Panc1 (cell line): ENCODE results near the gene CLECL1. TPM values are rescaled to one million over a fixed set of nuclear protein-coding genes. Genes with fewer than 3 reads are reported as not detected.

Experiments used
- ATAC-seq: fragments of 200-7000 bp; cut with Tn5 transposase; 2 replicates; pipeline ENCODE4 v1.9.1; 2020; ENCODE audit warnings: mild to moderate bottlenecking, moderate library complexity
- BruUV-seq: library from RNA; stranded (reverse); fragments of 400-500 nt; replicated peaks from 2 replicates; lab custom pipeline; 2021; lab: Mats Ljungman, UMichigan
- CTCF ChIA-PET: fragments of 300-600 bp; sonication (Branson Sonifier 250); formaldehyde crosslinking; loops from one replicate; lab custom pipeline; 2022; ENCODE audit warnings: antibody characterized with exemption; lab: Charles Lee
- POLR2A ChIA-PET: fragments of 300-600 bp; sonication (Branson Sonifier 250); formaldehyde crosslinking; loops from one replicate; lab custom pipeline; 2022; ENCODE audit warnings: antibody characterized with exemption; lab: Charles Lee
- DNase-seq: peaks from one replicate; pipeline ENCODE4 v3.0.0-alpha.2; 2010; ENCODE audit warnings: low read depth, low spot score
- H3K27ac ChIP-seq: 2 replicates; pipeline ENCODE4 v1.5.1; 2011; ENCODE audit warnings: mild to moderate bottlenecking, low read length, inconsistent platforms
- H3K27me3 ChIP-seq: fragments of 200-500 bp; sonication (Bioruptor generic); 2 replicates; pipeline ENCODE4 v1.6.0; 2014; ENCODE audit warnings: low read length, inconsistent platforms; ENCODE audit not compliant: control insufficient read depth, insufficient read depth
- H3K36me3 ChIP-seq: fragments of 200-500 bp; sonication (Bioruptor generic); 2 replicates; pipeline ENCODE4 v1.5.1; 2014; ENCODE audit warnings: inconsistent platforms, mild to moderate bottlenecking, low read length, moderate library complexity; ENCODE audit not compliant: control insufficient read depth, insufficient read depth
- H3K4me1 ChIP-seq: 2 replicates; pipeline ENCODE4 v1.5.1; 2011; ENCODE audit warnings: inconsistent platforms, mild to moderate bottlenecking, low read length, moderate library complexity; ENCODE audit not compliant: control insufficient read depth, insufficient read depth
- H3K4me3 ChIP-seq, 2 experiments: 2 replicates each; pipeline ENCODE4 v1.5.1; 2011 to 2012; ENCODE audit warnings: low read depth in 2 of 2, low read length in 2 of 2, mild to moderate bottlenecking in 2 of 2, inconsistent platforms in 1 of 2, moderate library complexity in 1 of 2
- H3K9me3 ChIP-seq: fragments of 200-500 bp; sonication (Bioruptor generic); 2 replicates; pipeline ENCODE4 v1.5.1; 2014; ENCODE audit warnings: low read depth, mild to moderate bottlenecking, inconsistent platforms, low read length, moderate library complexity; ENCODE audit not compliant: control insufficient read depth, insufficient read depth
- CTCF ChIP-seq: fragments of 450-650 bp; IDR thresholded peaks from 2 replicates; pipeline ENCODE4 v1.5.1; 2017; ENCODE audit warnings: mild to moderate bottlenecking
- POLR2AphosphoS5 ChIP-seq: IDR thresholded peaks from 2 replicates; pipeline ENCODE4 v1.6.1; 2012; ENCODE audit warnings: mild to moderate bottlenecking, low read depth, low read length, moderate library complexity
- REST ChIP-seq, 2 experiments: IDR thresholded peaks; 2 replicates each; pipeline ENCODE4 v1.6.1; 2011 to 2012; ENCODE audit warnings: low read depth in 2 of 2, control low read depth in 1 of 2, low read length in 1 of 2, mild to moderate bottlenecking in 1 of 2, moderate library complexity in 1 of 2; ENCODE audit not compliant: insufficient read depth in 1 of 2
- SIN3A ChIP-seq: IDR thresholded peaks from 2 replicates; pipeline ENCODE4 v1.6.1; 2012; ENCODE audit warnings: low read depth, mild to moderate bottlenecking, low read length, moderate library complexity, borderline replicate concordance; ENCODE audit not compliant: insufficient read depth
- TCF7L2 ChIP-seq: IDR thresholded peaks from 2 replicates; pipeline ENCODE4 v1.6.1; 2011; ENCODE audit warnings: mild to moderate bottlenecking, low read depth, low read length, inconsistent platforms
- in situ Hi-C: cut with HindIII; loops from 2 replicates; pipeline ENCODE4 v1.10.0; 2016; ENCODE audit warnings: low sequenced_read_pairs, low pct_unique_long_range_greater_than_20kb
- intact Hi-C: fragments of 100-400 bp; cut with micrococcal nuclease; formaldehyde crosslinking; loops from one replicate; pipeline ENCODE4 v1.10.0; 2022; ENCODE audit not compliant: unreplicated experiment
- total RNA-seq: library from RNA; stranded (reverse); gene quantifications from one replicate; pipeline ENCODE4 v1.2.1, GENCODE V29; 2021; ENCODE audit not compliant: unreplicated experiment

The CLECL1 gene
- total RNA-seq, 1 experiment from 2014 or later: not detected

- no peak overlapping the region for H3K4me3 ChIP-seq
- DNase-seq (no peak), ATAC-seq (no peak)
- CTCF ChIA-PET: no interaction called here
- intact Hi-C loops (no loop called here), in situ Hi-C loops (no loop called here)
- no peaks in the 10 kb centered on the region for H3K36me3 ChIP-seq
- H3K27me3 ChIP-seq: no peaks in the 10 kb centered on the region
- no peaks in the 10 kb centered on the region for H3K9me3 ChIP-seq
- H3K27ac ChIP-seq: no peak overlapping the region
- POLR2A ChIA-PET: no interaction called here
- TF ChIP-seq SIN3A: no peak
- H3K4me1 ChIP-seq: peaks cover 2% of the 10 kb centered on the region; the same call in 1 of the 2 replicates
- no TSS peak for BruUV-seq
Measured at GRCh38 chr12:9725213-9725870, 7.6 kb downstream of the CLECL1 start.

- in situ Hi-C loops: no loop called here
- no peak for DNase-seq
Measured at GRCh38 chr12:9724023-9724422, 8.9 kb downstream of the CLECL1 start.

GRCh38 chr12:9721394-9722092, 11.4 kb downstream of the CLECL1 start:
- in situ Hi-C loops: no loop called here
- no peak for TF ChIP-seq SIN3A
- TF ChIP-seq CTCF: no peak
- TF ChIP-seq REST (IDR thresholded peaks at IDR 0.05; ENCODE audit: insufficient read depth in 1 of 2, low read depth in 2 of 2, low read length in 1 of 2): no peak
- no peak for TF ChIP-seq TCF7L2
- TF ChIP-seq POLR2AphosphoS5: no peak
- Histone ChIP-seq H3K27ac (no peak overlapping the region), H3K36me3 (no peaks in the 10 kb centered on the region), H3K9me3 (no peaks in the 10 kb centered on the region), H3K4me3 (no peak overlapping the region), H3K27me3 (no peaks in the 10 kb centered on the region), H3K4me1 (peaks cover 2% of the 10 kb centered on the region; the same call in 1 of the 2 replicates)
- ATAC-seq: 0 out of 2 replicates have a peak, but pooled peaks have one; percentile 53
- intact Hi-C loops: no loop called here
- ChIA-PET POLR2A (no interaction called here), CTCF (no interaction called here)
- no TSS peak for BruUV-seq
- DNase-seq: peak; percentile 56

More at GRCh38 chr12:9724023-9724422, 8.9 kb downstream of the CLECL1 start:
- H3K9me3 ChIP-seq: no peaks in the 10 kb centered on the region
- no peaks in the 10 kb centered on the region for H3K36me3 ChIP-seq
- ChIA-PET CTCF (no interaction called here), POLR2A (no interaction called here)
- no peak for ATAC-seq
- BruUV-seq: no TSS peak
- intact Hi-C loops: no loop called here
- H3K4me1 ChIP-seq: peaks cover 2% of the 10 kb centered on the region; the same call in 1 of the 2 replicates
- no peak overlapping the region for H3K4me3 ChIP-seq
- H3K27ac ChIP-seq: no peak overlapping the region
- no peak for TF ChIP-seq CTCF
- TF ChIP-seq POLR2AphosphoS5: no peak
- no peak for TF ChIP-seq TCF7L2
- no peaks in the 10 kb centered on the region for H3K27me3 ChIP-seq
